HCEC 1CT (cell line): ENCODE results near the gene LRRC27.

ENCODE experiments used
- DNase-seq: peaks from one replicate; pipeline ENCODE4 v3.0.0-alpha.2; 2017

LRRC27 gene

DNA sequence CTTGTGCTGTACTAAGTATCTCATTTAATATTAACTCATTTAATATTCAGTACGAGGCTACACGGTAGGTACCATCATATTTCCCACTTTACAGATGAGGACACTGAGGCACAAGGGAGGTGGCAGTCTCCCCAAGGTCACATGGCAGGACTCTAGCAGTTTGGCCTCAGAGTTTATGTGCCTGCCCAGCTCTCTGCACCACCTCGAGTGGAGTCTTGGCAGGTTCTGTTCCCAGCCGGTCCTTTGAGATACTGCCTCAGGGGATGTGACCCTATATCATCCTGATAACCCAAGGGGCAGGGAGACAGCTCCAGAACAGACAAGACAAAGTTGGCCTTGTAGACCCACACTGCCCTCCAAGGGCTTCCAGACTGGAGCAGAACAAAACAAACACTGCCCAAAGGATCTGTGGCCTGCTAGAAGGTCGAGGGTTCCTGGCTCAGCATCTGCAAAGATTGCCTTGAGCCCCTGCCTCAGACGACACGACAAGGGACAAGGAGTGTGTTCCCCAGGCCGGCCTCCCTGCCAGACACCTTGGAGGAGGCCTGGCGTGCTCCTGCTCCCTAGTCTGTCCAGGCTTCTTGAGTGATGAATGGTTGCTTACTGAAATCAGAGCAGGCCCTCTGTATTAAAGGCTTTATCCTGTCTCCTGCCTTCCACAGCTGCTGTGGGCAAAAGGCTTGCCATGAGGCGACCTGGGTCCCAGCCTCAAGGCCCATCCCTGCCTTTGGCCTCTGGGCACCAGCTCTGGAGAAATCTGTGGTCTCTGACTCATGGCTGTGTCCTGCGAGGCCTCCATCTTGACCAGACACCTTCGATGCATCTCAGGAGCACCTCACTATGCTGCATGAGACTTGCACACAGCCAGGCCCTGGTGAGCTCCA, 61.1 kb downstream of the LRRC27 start:
- DNase-seq = peak; percentile 7

DNA sequence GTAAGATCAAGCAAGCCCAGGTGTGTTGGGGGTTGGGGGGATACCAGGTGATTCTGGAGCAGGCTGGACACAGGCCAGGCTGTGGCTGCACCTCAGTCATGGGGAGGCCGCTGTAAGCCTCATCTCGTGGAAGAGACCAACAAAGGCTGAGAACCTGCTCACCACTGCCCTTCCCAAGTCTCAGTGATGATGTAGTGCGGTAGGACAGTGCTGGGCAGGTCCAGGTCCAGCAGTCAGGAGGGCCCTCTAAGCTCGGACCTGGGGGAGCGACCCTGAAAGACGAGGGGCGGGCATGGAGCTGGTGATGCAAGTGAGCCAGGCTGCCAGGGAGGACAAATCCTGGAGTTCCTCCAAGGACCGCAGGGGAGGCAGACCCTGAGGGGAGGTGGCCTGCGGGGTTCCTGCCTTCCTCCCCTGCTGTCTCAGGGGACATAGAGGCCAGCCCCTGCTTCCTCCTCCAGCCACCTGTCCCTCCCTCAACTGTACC, 61.7 kb downstream of the LRRC27 start:
- DNase-seq = no peak

DNA sequence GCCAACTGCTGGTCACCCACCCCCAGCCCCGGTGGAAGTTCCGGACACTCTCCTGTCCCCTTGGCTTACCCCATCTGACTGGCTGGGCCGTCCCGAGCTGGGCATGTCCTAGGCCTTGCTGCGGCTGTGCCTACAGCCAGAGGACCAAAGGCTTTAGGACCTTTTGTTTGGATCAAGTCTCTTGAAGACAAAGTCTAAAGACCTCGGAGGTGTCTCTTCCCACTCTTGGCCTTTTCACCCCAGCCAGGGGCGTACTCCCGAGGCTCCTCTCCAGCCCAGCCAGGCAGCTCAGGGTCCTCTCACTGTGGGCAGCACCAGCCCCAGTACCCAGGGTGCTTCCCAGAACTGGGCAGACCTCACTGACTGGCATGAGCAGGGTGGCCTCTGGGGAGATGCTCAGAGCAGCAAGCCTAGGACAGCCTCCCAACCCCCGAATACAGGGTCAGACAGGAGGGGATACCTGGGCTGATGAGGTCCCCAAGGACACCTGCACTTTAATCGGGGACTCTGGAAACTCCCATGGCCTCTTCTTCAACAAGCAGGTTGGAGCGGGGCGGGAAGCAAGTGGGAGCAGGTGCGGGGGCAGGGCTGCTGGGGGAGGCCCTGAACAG, 62.3 kb downstream of the LRRC27 start:
- no peak for DNase-seq

DNA sequence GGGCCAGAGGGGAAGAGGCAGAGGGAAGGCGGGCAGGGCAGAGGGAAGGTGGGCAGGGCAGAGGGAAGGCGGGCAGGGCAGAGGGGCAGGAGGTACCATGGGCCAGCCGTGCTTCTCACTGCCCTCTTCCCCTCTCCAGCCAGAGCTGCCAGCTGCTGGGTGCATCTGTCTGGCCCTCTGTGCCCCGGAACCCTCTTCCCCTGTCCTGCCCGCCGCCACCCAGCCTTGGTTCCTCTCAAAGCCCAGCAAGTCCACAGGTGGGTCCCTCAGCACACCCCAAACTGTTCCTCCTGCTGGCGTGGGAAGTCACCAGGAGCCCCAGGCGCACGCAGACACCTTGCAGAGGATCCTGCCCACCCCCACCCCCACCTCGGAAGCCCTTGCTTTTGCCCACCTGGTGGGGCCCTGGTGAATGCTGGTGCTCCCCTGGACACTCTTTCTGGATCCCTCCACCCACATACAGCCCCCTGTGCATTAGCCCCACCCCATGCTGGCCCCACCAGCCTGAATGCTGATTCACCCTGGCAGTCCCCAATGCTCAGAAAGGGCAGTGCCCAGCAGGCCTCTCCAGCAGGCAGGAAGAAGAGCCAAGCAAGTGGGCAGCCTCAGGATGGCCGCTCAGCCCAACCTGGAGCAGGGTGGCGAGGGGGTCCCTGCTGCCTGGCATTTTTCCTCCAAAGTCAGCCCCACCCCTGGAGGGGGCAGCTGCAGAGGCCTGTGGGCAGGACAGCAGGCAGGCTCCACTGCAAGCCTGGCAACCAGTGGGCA, 63.1 kb downstream of the LRRC27 start:
- no peak for DNase-seq

DNA sequence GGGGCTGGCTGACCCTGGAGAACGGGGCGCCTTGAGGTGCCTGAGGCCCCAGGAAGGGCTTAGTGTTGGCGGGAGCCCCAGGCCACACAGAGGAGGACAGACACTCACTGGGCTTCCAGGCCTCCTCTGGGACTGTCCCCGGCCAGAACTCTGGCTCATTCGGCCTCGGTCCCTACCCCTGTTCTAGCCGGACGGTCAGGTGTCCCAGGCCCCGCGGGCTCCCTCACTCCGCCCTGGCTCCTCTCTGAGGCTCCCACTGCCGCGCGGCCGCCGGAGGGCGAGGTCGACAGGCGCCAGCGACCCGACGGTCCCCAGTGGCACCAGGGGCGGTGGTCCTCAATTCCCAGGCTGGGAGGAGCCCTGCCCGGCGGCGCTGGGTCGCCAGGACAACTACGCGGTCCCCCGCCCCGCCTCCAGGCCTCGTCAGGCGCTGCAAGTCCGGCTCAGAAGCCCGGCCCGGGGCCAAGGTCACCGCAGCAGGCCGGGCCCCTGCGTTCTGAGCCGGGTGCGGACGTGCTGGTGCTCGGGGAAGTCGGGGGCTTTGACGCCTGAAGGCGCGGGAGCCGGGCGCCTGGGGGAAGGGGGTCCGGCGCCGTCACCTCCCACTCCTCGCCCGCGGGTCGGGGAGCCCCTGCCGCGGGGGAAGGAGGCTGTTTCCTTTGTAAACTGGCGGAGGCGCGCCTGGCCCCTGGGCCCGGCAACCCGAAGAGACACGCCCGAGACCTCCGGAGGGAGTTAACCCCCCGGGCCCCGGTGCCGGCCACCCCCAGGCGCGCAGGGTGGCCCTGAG, 63.9 kb downstream of the LRRC27 start:
- DNase-seq = peak; percentile 27

DNA sequence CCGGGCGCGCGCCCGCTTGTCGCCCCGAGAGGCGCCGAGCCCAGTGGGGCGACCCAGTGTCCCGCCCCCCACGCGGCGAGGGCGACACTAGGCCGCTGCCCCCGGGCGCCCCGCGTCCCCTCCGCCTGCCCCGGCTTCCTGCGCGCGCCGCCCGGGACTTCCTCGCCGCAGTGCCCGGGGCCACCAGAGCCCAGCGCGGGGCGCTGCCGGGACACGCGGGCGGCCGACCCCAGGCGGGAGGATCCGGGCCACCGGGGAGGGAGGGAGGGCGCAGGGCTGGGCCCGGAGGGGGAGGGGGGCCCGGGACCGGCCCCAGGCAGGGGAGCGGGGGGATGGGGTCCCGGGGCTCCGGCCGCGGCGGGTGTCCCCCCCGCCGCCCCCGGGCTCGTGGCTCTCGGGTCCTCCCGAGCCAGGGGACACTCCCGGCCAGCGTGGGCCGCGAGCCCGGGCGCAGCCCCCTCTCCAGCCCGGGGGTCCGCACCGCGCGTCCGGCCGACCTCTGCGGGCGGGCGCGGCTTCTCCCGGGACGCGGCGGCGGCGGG, 64.6 kb downstream of the LRRC27 start:
- DNase-seq = peak; percentile 44

DNA sequence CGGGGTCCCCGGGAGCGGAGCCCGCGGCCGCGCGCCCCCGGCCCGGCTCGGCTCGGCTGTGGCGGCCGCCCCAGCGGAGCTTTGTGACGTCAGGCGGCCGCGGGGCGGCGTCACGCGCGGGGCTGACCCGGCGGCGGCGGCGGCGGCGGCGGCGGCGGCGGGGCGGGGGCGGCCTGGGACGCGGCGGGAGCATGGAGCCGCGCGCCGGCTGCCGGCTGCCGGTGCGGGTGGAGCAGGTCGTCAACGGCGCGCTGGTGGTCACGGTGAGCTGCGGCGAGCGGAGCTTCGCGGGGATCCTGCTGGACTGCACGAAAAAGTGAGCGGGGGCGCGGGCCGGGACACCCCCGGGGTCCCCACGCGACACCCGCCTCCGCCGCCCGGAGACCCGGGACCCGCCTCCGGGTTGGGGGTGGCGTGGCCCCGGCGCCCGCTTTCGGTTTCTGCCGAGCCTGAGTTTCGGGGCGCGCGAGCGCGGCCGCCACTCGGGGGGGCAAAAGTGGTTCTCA, 65.1 kb downstream of the LRRC27 start, which contains the start of gene PWWP2B:
TSS of gene PWWP2B (plus strand) at position 165 of the 506 bp plus-strand sequence. CDS start at position 192, 27 bp downstream.
- peak; percentile 31 for DNase-seq

DNA sequence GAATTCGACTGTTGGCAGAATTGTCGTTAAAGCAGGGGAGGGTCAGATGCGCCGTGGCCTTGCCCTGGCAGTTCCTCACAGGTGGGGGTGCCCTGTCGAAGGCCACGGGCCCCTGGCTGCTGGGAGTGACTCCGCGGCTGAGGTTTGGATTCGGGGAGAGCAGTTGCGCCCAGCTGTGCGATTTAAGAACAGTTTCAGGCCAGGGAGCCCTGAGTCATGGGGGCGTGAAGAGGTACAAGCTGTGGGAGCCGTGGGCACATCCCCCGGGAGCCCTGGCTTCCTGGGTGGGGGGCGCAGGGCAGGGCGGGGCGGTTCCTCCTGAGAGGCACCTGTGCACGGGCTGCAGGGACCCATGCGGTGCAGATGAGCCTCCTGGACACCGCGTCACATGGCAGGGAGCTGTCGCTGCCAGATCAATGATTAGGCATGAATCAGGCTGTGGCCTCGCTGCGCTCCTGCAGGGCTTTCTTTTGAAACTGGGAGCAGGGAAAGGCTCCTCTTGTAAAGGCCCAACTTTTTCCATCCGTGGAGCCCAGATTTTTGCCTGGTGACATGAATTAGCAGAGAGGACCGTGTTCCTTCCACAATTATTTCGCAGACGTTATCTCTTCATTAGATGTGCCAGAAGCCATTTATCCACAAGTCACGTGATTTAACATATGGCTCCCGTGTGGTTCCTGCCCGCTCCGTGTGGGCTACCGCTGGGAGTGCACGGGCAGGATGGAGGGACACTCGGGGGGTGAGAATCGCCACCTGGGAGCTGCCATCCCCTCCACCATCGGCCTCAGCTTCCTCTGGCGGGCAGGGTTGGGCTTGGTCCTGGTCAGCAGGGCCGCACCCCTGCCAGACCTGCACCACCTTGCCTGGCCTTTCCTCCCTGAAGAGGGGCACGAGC, 65.9 kb downstream of the LRRC27 start:
- peak; percentile 74 for DNase-seq

DNA sequence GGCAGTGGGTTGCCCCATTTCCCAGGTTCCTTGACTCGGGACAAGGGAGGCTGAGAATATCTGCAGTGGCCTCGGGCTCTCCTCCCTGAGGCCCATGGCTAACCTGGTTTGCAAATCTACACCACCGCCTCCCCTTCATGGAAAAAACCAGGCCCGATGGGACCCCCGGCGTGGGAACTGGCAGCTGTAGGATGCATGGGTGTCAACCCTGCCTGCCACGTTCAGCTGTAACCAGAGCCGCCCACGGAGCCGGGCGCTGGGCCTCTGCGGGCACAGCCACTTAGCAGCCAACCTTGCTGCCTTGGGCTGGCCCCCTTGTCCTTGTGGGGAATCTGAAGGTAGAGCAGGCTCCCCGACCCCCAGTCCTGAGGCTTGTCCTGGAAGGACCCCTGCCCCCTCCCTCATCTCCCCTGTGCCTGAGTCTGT, 66.6 kb downstream of the LRRC27 start:
- no peak for DNase-seq

DNA sequence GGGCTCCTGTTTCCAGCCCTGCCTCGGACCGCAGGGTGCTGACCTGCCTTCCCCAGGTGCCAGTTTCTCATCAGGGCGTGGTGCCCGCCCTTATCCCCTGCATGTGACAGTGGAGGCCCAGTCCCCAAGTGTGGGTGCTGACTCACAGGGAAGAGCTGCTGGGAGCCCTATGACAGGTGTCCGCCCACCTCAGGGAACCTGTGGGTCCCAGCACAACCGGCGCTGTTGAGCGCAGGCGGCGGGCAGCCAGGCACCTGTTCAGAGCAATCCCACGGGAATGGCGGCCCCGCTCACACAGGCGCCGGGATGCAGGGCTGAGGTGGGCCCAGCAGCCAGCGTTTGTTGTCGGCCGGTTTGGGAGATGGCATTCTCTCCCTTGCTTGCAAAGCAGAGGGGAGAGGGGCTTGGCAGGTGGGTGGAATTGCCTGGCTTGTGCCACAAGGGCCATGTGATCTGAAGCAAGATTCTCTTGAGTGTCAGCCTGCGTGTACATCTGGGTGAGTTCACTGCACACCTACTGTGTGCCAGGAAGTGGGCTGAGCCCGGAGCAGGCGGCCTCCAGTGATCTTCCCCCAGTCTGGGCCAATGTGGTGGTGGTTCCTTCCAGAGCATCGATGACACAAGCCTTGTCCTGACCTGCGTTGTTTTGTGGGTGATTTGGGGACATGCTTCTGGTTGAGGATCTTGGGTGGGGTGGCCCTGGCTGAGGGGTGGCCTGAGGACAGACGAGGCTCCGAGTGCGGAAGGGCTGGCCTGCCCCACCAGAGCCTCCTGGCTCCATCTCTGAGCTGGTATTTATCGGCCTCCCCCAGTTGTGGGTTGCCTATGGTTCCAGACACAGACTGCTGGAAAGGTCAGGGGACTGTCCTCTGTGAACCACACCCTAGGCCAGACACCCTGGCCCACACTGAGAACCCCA, 67.4 kb downstream of the LRRC27 start:
- DNase-seq = no peak

DNA sequence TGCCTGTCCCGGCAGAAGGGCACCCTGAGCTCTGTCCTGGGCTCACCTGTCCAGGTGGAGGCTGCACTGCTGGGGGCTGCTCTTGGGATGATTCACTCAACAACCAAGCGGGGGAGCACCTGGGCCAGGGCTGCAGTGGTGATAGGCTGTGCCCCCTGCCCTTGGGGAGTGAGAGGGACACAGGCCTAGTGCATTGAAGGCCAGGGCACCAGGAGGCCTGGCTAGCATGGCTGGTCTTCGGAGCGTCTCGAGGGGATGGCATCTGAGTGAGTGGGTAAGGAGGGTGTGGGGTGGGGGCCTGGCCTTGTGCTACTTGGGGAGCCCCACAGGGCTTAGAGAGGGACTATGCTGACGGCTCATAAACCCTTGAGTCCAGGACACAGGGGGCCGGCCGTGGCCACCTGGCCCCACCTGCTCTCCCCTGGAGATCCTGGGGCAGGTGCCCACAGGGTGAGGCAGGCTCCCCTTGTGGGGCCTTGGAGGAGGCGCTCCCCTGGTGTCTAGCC, 68.1 kb downstream of the LRRC27 start:
- no peak for DNase-seq

DNA sequence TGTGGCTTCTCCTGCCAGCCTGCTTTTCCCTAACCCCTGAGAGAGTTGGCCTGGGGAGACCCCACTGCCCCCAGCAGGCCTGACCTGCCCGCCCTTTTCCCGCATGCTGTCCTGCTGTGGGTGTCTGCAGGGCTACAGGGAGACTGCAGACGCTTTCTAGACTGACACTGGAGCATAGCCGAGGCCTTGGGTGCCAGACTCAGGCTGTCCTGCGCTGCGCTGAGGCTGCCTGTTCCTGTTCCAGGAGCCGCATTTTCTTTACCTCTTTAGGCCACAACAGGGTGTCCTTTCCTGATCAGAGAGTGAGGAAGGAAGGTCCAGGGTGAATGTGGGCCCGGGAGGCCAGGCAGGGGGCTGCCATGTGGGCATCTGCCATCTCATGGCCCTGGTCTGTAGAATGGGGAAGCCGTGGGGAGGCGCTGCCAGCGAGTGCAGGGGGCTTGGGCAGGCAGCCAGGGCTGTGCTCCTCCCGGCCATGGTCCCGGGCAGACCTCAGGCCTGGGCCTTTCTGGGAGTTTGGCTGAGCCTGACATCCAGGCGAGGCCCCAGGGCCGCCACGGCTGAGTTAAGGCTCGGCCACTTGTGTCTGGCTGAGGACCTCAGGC, 68.7 kb downstream of the LRRC27 start:
- no peak for DNase-seq

DNA sequence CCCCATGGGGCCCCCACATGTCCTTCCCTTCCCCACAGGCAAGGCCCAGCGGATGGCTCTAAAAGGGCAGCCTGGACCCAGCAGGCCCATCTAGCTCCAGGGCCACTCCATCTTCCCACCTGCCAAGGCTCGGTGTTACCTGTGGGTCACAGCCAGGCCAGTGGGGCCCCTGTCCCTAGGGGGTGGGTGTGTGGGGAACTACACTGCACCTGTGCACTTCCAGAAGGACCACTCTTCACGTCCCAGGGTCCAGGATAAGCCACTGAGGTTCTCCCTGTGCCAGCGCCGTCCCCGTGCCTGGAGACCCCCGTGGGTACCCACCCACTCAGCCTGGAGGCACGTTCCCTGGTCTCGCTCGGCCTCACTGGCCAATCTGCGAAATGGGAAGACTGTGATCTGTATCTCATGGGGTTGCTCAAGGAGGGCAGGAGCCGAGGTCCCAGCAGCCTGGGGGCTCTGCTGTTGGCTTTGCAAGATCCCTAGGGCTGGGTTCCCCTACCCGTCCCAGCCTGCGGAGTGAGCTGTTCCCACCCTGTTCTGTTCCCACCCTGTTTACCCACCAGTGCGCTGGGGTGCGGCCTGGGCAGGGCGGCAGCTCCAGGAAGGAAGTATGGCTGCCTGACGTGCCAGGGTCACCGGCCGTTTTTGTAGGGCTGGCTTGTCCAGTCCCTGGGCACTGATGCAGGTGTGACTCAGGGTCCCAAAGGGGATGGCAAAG, 69.6 kb downstream of the LRRC27 start:
- no peak for DNase-seq

DNA sequence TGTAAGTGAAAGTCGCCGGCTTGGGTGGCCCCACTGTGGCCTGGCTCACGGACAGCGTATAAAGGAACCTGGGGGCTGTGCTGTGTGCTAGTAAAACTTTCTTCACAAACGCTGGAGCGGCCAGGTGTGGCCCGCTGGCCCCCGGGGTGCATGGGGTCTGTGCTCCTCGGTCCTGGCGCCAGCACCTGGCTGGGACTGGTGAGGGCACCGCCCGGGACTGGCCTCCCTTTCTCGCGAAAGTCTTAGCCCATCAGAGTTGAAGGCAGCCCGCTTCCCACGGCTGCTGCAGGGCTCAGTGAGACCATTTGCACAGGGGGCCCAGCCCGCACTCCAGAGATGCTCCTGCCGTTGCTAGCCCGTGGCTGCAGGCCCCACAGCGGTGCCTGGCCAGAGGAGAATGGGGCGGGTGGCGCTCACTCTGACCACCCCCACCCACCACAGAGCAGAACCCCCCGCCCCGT, 70.8 kb downstream of the LRRC27 start:
- DNase-seq = no peak

DNA sequence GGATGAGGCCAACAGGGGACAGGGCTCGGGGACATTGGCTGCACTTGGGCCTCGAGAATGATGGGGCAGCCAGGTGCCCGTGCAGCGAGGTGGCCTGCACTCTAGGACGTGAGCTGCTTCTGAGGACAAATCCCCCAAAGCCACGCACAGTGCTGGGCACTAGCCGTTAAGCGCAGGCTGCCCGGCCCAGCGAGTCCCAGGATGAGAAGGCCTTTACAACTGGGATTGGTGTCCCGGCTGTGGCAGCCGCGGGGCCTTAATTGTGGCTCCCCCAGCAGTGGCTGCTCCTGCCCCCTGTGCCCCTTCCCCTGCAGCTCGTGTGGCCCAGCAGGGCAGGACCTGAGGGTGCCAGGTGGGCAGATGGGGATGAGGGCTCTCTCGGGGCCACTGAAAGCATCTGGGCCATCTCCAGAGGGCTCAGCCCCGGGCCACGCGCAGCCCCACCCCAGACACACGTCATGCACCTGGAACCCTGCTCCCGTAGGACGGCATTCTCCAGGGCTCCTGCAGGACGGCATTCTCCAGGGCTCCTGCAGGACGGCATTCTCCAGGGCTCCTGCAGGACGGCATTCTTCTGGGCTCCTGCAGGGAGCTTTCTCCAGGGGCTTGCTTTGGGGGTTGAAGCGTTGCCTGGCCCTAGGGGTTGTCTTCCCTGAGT, 71.6 kb downstream of the LRRC27 start:
- no peak for DNase-seq

DNA sequence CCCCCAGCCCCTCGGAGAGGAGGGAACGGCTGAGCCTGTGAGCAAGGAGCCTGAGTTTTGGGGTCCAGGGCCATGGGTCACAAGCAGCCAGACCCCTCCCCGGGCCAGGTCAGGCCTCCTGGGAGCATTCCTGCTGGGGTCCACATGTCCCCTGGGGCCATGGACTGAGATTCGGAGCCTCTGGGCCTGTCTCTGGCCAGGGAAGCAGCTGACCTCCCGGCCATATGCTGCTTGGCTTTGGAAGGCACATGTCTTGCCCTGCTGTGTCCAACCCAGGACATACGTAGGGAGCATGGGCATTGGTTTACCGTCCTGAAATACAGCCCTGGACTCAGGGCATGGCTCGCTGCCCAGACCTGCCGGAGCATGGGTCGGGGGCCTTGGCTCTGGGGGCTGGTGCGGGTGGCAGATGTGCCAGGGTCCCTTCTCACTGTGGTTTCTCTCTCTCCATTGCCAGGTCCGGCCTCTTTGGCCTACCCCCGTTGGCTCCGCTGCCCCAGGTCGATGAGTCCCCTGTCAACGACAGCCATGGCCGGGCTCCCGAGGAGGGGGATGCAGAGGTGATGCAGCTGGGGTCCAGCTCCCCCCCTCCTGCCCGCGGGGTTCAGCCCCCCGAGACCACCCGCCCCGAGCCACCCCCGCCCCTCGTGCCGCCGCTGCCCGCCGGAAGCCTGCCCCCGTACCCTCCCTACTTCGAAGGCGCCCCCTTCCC, 72.3 kb downstream of the LRRC27 start:
- no peak for DNase-seq

DNA sequence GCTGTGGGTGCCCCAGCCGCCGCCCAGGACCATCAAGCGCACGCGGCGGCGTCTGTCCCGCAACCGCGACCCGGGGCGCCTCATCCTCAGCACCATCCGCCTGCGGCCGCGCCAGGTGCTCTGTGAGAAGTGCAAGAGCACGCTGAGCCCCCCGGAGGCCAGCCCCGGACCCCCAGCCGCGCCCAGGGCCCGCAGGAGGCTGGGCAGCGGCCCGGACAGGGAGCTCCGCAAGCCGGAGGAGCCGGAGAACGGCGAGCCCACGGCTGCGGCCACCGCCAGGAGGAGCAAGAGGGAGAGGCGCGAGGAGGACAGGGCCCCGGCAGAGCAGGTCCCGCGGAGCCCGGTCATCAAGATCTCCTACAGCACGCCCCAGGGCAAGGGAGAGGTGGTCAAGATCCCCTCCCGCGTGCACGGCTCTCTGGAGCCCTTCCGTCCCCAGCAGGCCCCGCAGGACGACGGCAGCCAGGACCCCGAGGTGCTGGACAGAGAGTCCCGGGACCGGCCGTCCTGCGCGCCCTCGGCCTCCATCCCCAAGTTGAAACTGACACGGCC, 73.0 kb downstream of the LRRC27 start:
- DNase-seq = no peak
